Activated CD8-positive, alpha-beta T cell treated with anti-CD3 and anti-CD28 coated beads for 36 hours (primary cell): ENCODE data around the gene PHLDA1. TPM values are rescaled to one million over a fixed set of nuclear protein-coding genes. Genes with fewer than 3 reads are reported as not detected.

ENCODE experiments used
- ATAC-seq: fragments of 200-7000 bp; cut with Tn5 transposase; one replicate; pipeline ENCODE4 v1.10.0; 2021; ENCODE audit warnings: mild to moderate bottlenecking, moderate library complexity
- CTCF ChIA-PET: fragments of 350-600 bp; sonication (Branson Sonifier 250); formaldehyde crosslinking; loops from one replicate; lab custom pipeline; 2021; ENCODE audit warnings: antibody characterized with exemption; lab: Charles Lee
- POLR2A ChIA-PET: fragments of 350-600 bp; sonication (Branson Sonifier 250); formaldehyde crosslinking; loops from one replicate; lab custom pipeline; 2021; ENCODE audit warnings: antibody characterized with exemption; lab: Charles Lee
- DNase-seq: peaks from one replicate; pipeline ENCODE4 v3.0.0-alpha.2; 2020
- H3K27ac Mint-ChIP-seq: one replicate; pipeline ENCODE4 v1.8.0; 2021; ENCODE audit warnings: mild to moderate bottlenecking, mixed read lengths
- H3K27me3 Mint-ChIP-seq: one replicate; pipeline ENCODE4 v1.8.0; 2021; ENCODE audit warnings: mixed read lengths
- H3K36me3 Mint-ChIP-seq: one replicate; pipeline ENCODE4 v1.8.0; 2021; ENCODE audit warnings: low read depth, mixed read lengths
- H3K4me1 Mint-ChIP-seq: one replicate; pipeline ENCODE4 v1.8.0; 2021; ENCODE audit warnings: low read depth, mixed read lengths
- H3K4me3 Mint-ChIP-seq: one replicate; pipeline ENCODE4 v1.8.0; 2021; ENCODE audit warnings: mild to moderate bottlenecking, moderate library complexity, mixed read lengths
- H3K9me3 Mint-ChIP-seq: one replicate; pipeline ENCODE4 v1.8.0; 2021; ENCODE audit warnings: mixed read lengths
- CTCF ChIP-seq: fragments of 200-600 bp; IDR thresholded peaks from one replicate; pipeline ENCODE4 v1.8.0; 2022; ENCODE audit warnings: antibody characterized with exemption, mild to moderate bottlenecking
- intact Hi-C: fragments of 100-400 bp; cut with micrococcal nuclease; formaldehyde crosslinking; loops from one replicate; pipeline ENCODE4 v1.10.0; 2022
- total RNA-seq, 2 experiments: library from RNA; stranded (reverse); gene quantifications; one replicate each; pipeline ENCODE4 v1.2.3, GENCODE V29; 2021

Gene PHLDA1
- total RNA-seq, 2 experiments from 2014 or later: 33.9 to 35.0 TPM

- Mint-ChIP-seq H3K9me3 (no peaks in the 10 kb centered on the region), H3K4me3 (no peak overlapping the region), H3K36me3 (peaks cover 7% of the 10 kb centered on the region), H3K27me3 (no peaks in the 10 kb centered on the region), H3K27ac (no peak overlapping the region), H3K4me1 (peaks cover 12% of the 10 kb centered on the region)
- intact Hi-C loops: no loop called here
- DNase-seq: no peak
- no peak for ATAC-seq
- TF ChIP-seq CTCF: no peak
- POLR2A ChIA-PET: interaction anchor here (1.5 to 2.0 kb wide), 2 partner anchors 9 to 110 kb away, joined by 4 to 8 read pairs; partner anchors contain the start of gene PHLDA1
- CTCF ChIA-PET: interaction anchor here (1.0 to 2.9 kb wide), 3 partner anchors 11 to 514 kb away, joined by 3 to 20 read pairs (median 4); no protein-coding TSS in a partner anchor
Observed at GRCh38 chr12:76041406-76041805, 9.8 kb upstream of the PHLDA1 start.

- intact Hi-C loops: no loop called here
- Mint-ChIP-seq H3K4me3 (no peak overlapping the region), H3K36me3 (peaks cover 5% of the 10 kb centered on the region), H3K4me1 (peaks cover 17% of the 10 kb centered on the region), H3K27ac (no peak overlapping the region), H3K27me3 (no peaks in the 10 kb centered on the region), H3K9me3 (no peaks in the 10 kb centered on the region)
- POLR2A ChIA-PET: interaction anchor here (0.6 to 2.0 kb wide), 7 partner anchors 8 to 109 kb away, joined by 3 to 8 read pairs (median 4); partner anchors contain the start of gene PHLDA1
- TF ChIP-seq CTCF: no peak
- DNase-seq (no peak), ATAC-seq (no peak)
- CTCF ChIA-PET: interaction anchor here (1.2 to 2.9 kb wide), 5 partner anchors 9 to 555 kb away, joined by 3 to 20 read pairs (median 4); partner anchors contain the start of gene PHLDA1
Observed at GRCh38 chr12:76040461-76040860, 8.9 kb upstream of the PHLDA1 start.

GRCh38 chr12:76038176-76038575, 6.6 kb upstream of the PHLDA1 start:
- ATAC-seq: no peak
- ChIA-PET POLR2A (no interaction called here), CTCF (interaction anchor here (0.8 to 2.1 kb wide), 8 partner anchors 11 to 554 kb away, joined by 3 to 27 read pairs (median 6); no protein-coding TSS in a partner anchor)
- no peaks in the 10 kb centered on the region for H3K9me3 Mint-ChIP-seq
- no peak overlapping the region for H3K4me3 Mint-ChIP-seq
- intact Hi-C loops: loop anchor here (10.0 kb wide), 2 partner anchors 323 to 703 kb away; partner anchors contain the start of genes CAPS2 and GLIPR1L1
- DNase-seq: no peak
- peaks cover 2% of the 10 kb centered on the region for H3K36me3 Mint-ChIP-seq
- no peaks in the 10 kb centered on the region for H3K27me3 Mint-ChIP-seq
- peaks cover 31% of the 10 kb centered on the region for H3K4me1 Mint-ChIP-seq
- no peak overlapping the region for H3K27ac Mint-ChIP-seq
- no peak for TF ChIP-seq CTCF

- CTCF ChIA-PET: interaction anchor here (0.6 to 2.1 kb wide), 21 partner anchors 10 to 553 kb away, joined by 3 to 27 read pairs (median 3); partner anchors contain the start of gene KRR1
- intact Hi-C loops: loop anchor here (1.0 to 10.0 kb wide), 4 partner anchors 323 to 703 kb away; partner anchors contain the start of genes CAPS2, GLIPR1L1 and KRR1
- DNase-seq (peak; percentile 32), ATAC-seq (peak; percentile 74)
- Mint-ChIP-seq H3K4me1 (peaks cover 37% of the 10 kb centered on the region), H3K9me3 (no peaks in the 10 kb centered on the region), H3K27ac (no peak overlapping the region), H3K36me3 (peaks cover 2% of the 10 kb centered on the region), H3K27me3 (no peaks in the 10 kb centered on the region), H3K4me3 (no peak overlapping the region)
- TF ChIP-seq CTCF: peak; percentile 77
- POLR2A ChIA-PET: interaction anchor here (0.9 kb wide), 1 partner anchor 509 kb away, joined by 3 read pairs; no protein-coding TSS in a partner anchor
Observed at GRCh38 chr12:76037130-76038103, 5.8 kb upstream of the PHLDA1 start.
